LNCAP (cell line): ENCODE data around the gene MAP4K3.

Experiments
- CTCF ChIP-seq: fragments of 450-650 bp; IDR thresholded peaks from 2 replicates; pipeline ENCODE4 v1.5.1; 2017; ENCODE audit warnings: mild to moderate bottlenecking

Gene MAP4K3

GRCh38 chr2:39416140-39416539, 20.9 kb downstream of the MAP4K3 start:
- TF ChIP-seq CTCF, result no peak

- no peak for TF ChIP-seq CTCF
Measured at GRCh38 chr2:39413063-39413737, 23.9 kb downstream of the MAP4K3 start.

GRCh38 chr2:39411181-39411944, 25.7 kb downstream of the MAP4K3 start:
- no peak for TF ChIP-seq CTCF

GRCh38 chr2:39409697-39410389, 27.2 kb downstream of the MAP4K3 start:
- no peak for TF ChIP-seq CTCF

GRCh38 chr2:39408351-39409136, 28.5 kb downstream of the MAP4K3 start:
- TF ChIP-seq CTCF, result no peak

GRCh38 chr2:39407516-39408296, 29.4 kb downstream of the MAP4K3 start:
- TF ChIP-seq CTCF, result no peak
